Sigmoid colon (tissue), 4 donors: ENCODE results near the gene PACRG.

Experiments used
- POLR2A ChIP-seq, 2 donors: fragments of 450-650 bp; IDR thresholded peaks; one replicate each; pipeline ENCODE4 v1.6.1; 2016; ENCODE audit warnings: antibody characterized with exemption in 2 of 2, mild to moderate bottlenecking in 2 of 2, moderate library complexity in 2 of 2
- POLR2AphosphoS5 ChIP-seq, 4 donors: sonication (generic); formaldehyde crosslinking; IDR thresholded peaks; one replicate each; pipeline ENCODE4 v1.6.1; 2017; ENCODE audit warnings: antibody characterized with exemption in 4 of 4
- TF ChIP-seq, protein P1 (sequence below), 4 experiments: fragments of 450-650 bp in 3 of 4; fragments of 200-600 bp in 1 of 4; IDR thresholded peaks; one replicate each; pipeline ENCODE4 v1.5.1; 2016 to 2019; ENCODE audit warnings: antibody characterized with exemption in 4 of 4, mild to moderate bottlenecking in 3 of 4, moderate library complexity in 2 of 4

DNA sequence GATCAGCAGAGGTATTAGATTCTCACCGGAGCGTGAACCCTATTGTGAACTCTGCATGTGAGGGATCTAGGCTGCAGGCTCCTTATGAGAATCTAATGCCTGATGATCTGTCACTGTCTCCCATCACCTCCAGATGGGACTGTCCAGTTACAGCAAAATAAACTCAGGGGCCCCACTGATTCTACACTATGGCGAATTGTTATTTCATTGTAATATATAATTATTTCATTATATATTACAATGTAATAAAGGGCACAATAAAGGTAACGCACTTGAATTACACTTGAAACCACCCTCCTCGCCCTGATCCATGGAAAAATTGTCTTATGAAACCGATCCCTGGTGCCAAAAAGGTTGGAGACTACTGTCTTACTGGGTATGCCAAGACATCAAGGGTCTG is 18.8 kb upstream of the PACRG start:
- TF ChIP-seq, protein P1, sequence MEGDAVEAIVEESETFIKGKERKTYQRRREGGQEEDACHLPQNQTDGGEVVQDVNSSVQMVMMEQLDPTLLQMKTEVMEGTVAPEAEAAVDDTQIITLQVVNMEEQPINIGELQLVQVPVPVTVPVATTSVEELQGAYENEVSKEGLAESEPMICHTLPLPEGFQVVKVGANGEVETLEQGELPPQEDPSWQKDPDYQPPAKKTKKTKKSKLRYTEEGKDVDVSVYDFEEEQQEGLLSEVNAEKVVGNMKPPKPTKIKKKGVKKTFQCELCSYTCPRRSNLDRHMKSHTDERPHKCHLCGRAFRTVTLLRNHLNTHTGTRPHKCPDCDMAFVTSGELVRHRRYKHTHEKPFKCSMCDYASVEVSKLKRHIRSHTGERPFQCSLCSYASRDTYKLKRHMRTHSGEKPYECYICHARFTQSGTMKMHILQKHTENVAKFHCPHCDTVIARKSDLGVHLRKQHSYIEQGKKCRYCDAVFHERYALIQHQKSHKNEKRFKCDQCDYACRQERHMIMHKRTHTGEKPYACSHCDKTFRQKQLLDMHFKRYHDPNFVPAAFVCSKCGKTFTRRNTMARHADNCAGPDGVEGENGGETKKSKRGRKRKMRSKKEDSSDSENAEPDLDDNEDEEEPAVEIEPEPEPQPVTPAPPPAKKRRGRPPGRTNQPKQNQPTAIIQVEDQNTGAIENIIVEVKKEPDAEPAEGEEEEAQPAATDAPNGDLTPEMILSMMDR (IDR thresholded peaks at IDR 0.05), result no peak
- TF ChIP-seq POLR2AphosphoS5 (IDR thresholded peaks at IDR 0.05), result no peak
- TF ChIP-seq POLR2A (IDR thresholded peaks at IDR 0.05), result no peak
